IMR-90 (cell line): Measurements from ENCODE around the gene SBF2. TPM values are rescaled to one million over a fixed set of nuclear protein-coding genes. Genes with fewer than 3 reads are reported as not detected.

Source experiments
- ATAC-seq: fragments of 200-7000 bp; cut with Tn5 transposase; 2 replicates; pipeline ENCODE4 v1.9.1; 2020; ENCODE audit warnings: low read depth, mild to moderate bottlenecking, moderate library complexity
- BruUV-seq: library from RNA; stranded (reverse); fragments of 400-500 nt; replicated peaks from 2 replicates; lab custom pipeline; 2021; lab: Mats Ljungman, UMichigan
- CTCF ChIA-PET: fragments of 300-600 bp; formaldehyde crosslinking; extraction: SDS; loops from one replicate; lab custom pipeline; 2021; ENCODE audit warnings: antibody characterized with exemption; lab: Yijun Ruan, JAX
- POLR2A ChIA-PET: fragments of 300-600 bp; sonication (Branson Sonifier 250); formaldehyde crosslinking; loops from one replicate; lab custom pipeline; 2022; ENCODE audit warnings: antibody characterized with exemption; ENCODE audit not compliant: unreplicated experiment; lab: Charles Lee
- DNase-seq: peaks from one replicate; pipeline ENCODE4 v3.0.0; 2013
- H2AFZ ChIP-seq: replicated peaks from 2 replicates; pipeline ENCODE3; 2013; ENCODE audit warnings: low read length, mild to moderate bottlenecking; ENCODE audit not compliant: poor library complexity
- H2AK5ac ChIP-seq: 2 replicates; pipeline ENCODE4 v1.6.1; 2013; ENCODE audit warnings: low read depth, low read length, inconsistent platforms
- H2AK9ac ChIP-seq: replicated peaks from 2 replicates; pipeline ENCODE3; 2013; ENCODE audit warnings: mild to moderate bottlenecking, low read depth, low read length, moderate library complexity; ENCODE audit not compliant: poor library complexity
- H2BK120ac ChIP-seq: 2 replicates; pipeline ENCODE4 v1.6.1; 2013; ENCODE audit warnings: low read depth, low read length, inconsistent platforms
- H2BK15ac ChIP-seq: 3 replicates; pipeline ENCODE4 v1.6.1; 2013; ENCODE audit warnings: low read depth, low read length, inconsistent platforms
- H2BK20ac ChIP-seq: 2 replicates; pipeline ENCODE4 v1.6.1; 2013; ENCODE audit warnings: low read depth, mild to moderate bottlenecking, inconsistent platforms, low read length, moderate library complexity
- H2BK5ac ChIP-seq: 2 replicates; pipeline ENCODE4 v1.6.1; 2013; ENCODE audit warnings: mild to moderate bottlenecking, low read depth, low read length, inconsistent platforms; ENCODE audit not compliant: poor library complexity, severe bottlenecking
- H3K14ac ChIP-seq: replicated peaks from 2 replicates; pipeline ENCODE4 v1.6.1; 2013; ENCODE audit warnings: low read depth, low read length, inconsistent platforms
- H3K18ac ChIP-seq: 2 replicates; pipeline ENCODE4 v1.6.1; 2013; ENCODE audit warnings: low read depth, low read length, control low read depth
- H3K23ac ChIP-seq: 2 replicates; pipeline ENCODE4 v1.6.1; 2013; ENCODE audit warnings: low read depth, low read length, inconsistent platforms
- H3K27ac ChIP-seq: 2 replicates; pipeline ENCODE4 v1.5.1; 2013; ENCODE audit warnings: mild to moderate bottlenecking, control low read depth, low read length; ENCODE audit not compliant: insufficient read depth
- H3K27me3 ChIP-seq: 2 replicates; pipeline ENCODE4 v1.6.1; 2013; ENCODE audit warnings: low read length; ENCODE audit not compliant: control insufficient read depth, insufficient read depth
- H3K36me3 ChIP-seq: 2 replicates; pipeline ENCODE4 v1.6.1; 2013; ENCODE audit warnings: low read length, mixed read lengths; ENCODE audit not compliant: control insufficient read depth, insufficient read depth
- H3K4ac ChIP-seq: 2 replicates; pipeline ENCODE4 v1.6.1; 2013; ENCODE audit warnings: low read depth, low read length, inconsistent platforms
- H3K4me1 ChIP-seq: 2 replicates; pipeline ENCODE4 v1.6.1; 2013; ENCODE audit warnings: low read length, mixed read lengths; ENCODE audit not compliant: control insufficient read depth, insufficient read depth
- H3K4me2 ChIP-seq: 2 replicates; pipeline ENCODE4 v1.6.1; 2013; ENCODE audit warnings: low read depth, mild to moderate bottlenecking, control low read depth, low read length, moderate library complexity
- H3K4me3 ChIP-seq: 2 replicates; pipeline ENCODE4 v1.5.1; 2013; ENCODE audit warnings: low read depth, mild to moderate bottlenecking, control low read depth, low read length, moderate library complexity; ENCODE audit not compliant: insufficient read depth
- H3K56ac ChIP-seq: 2 replicates; pipeline ENCODE4 v1.6.1; 2013; ENCODE audit warnings: low read length, inconsistent platforms; ENCODE audit not compliant: insufficient read depth; ENCODE audit errors: extremely low read depth
- H3K79me1 ChIP-seq, 2 experiments: 2 replicates each; pipeline ENCODE4 v1.6.1; 2013; ENCODE audit warnings: low read length in 2 of 2, inconsistent platforms in 1 of 2, low read depth in 1 of 2
- H3K9ac ChIP-seq: 2 replicates; pipeline ENCODE4 v1.6.1; 2013; ENCODE audit warnings: low read depth, low read length, control low read depth
- H3K9me1 ChIP-seq: 2 replicates; pipeline ENCODE4 v1.6.1; 2013; ENCODE audit warnings: low read length, inconsistent platforms; ENCODE audit not compliant: insufficient read depth
- H3K9me3 ChIP-seq: 2 replicates; pipeline ENCODE4 v1.6.1; 2013; ENCODE audit warnings: low read length; ENCODE audit not compliant: control insufficient read depth, insufficient read depth
- H4K20me1 ChIP-seq: 2 replicates; pipeline ENCODE4 v1.6.1; 2013; ENCODE audit warnings: low read length, inconsistent platforms; ENCODE audit not compliant: insufficient read depth
- H4K5ac ChIP-seq: 2 replicates; pipeline ENCODE4 v1.6.1; 2013; ENCODE audit warnings: mild to moderate bottlenecking, low read depth, low read length, control low read depth
- H4K8ac ChIP-seq, 2 experiments: 2 replicates each; pipeline ENCODE4 v1.6.1; 2013; ENCODE audit warnings: low read depth in 2 of 2, low read length in 2 of 2, control low read depth in 1 of 2, inconsistent platforms in 1 of 2
- H4K91ac ChIP-seq: 2 replicates; pipeline ENCODE4 v1.6.1; 2013; ENCODE audit warnings: low read depth, low read length, inconsistent platforms; ENCODE audit not compliant: insufficient read depth
- BHLHE40 ChIP-seq: fragments of 150-350 bp; IDR thresholded peaks from 2 replicates; pipeline ENCODE4 v1.6.1; 2016; ENCODE audit warnings: mild to moderate bottlenecking, low read depth, low read length
- CHD1 ChIP-seq: IDR thresholded peaks from 2 replicates; pipeline ENCODE4 v1.6.1; 2012; ENCODE audit warnings: low read depth, low read length, improper control_type of control experiment
- FOS ChIP-seq: fragments of 150-350 bp; IDR thresholded peaks from 2 replicates; pipeline ENCODE4 v1.6.1; 2016; ENCODE audit warnings: low read depth, low read length
- MAFK ChIP-seq: IDR thresholded peaks from 2 replicates; pipeline ENCODE4 v1.6.1; 2012; ENCODE audit warnings: low read depth, low read length, improper control_type of control experiment
- MAZ ChIP-seq: IDR thresholded peaks from 2 replicates; pipeline ENCODE4 v1.6.1; 2012; ENCODE audit warnings: low read depth, mild to moderate bottlenecking, low read length, improper control_type of control experiment, moderate library complexity, borderline replicate concordance
- MXI1 ChIP-seq: IDR thresholded peaks from 2 replicates; pipeline ENCODE4 v1.6.1; 2012; ENCODE audit warnings: low read depth, mild to moderate bottlenecking, low read length, moderate library complexity, borderline replicate concordance
- RFX5 ChIP-seq: IDR thresholded peaks from 2 replicates; pipeline ENCODE4 v1.8.0; 2012; ENCODE audit warnings: low read depth, mild to moderate bottlenecking, low read length, moderate library complexity
- WGBS, 2 experiments: methylation state at CpG; one replicate each; pipeline versions ENCODE4 v1.1.5 to v1.1.7; 2013; ENCODE audit warnings: missing lambda C conversion rate in 2 of 2; ENCODE audit not compliant: insufficient read length in 1 of 2; ENCODE audit errors: extremely low coverage in 2 of 2; 5-methylcytosine and 5-hydroxymethylcytosine counted together
- dilution Hi-C: fragments of 300-500 bp; cut with HindIII; formaldehyde crosslinking; loops from one replicate; pipeline ENCODE4 v1.14.3; 2018; ENCODE audit warnings: low sequenced_read_pairs; ENCODE audit not compliant: unreplicated experiment
- in situ Hi-C: fragments of 300-500 bp; cut with MboI; formaldehyde crosslinking; loops from 3 replicates; pipeline ENCODE4 v1.14.3; 2019; ENCODE audit warnings: low sequenced_read_pairs, inconsistent platforms, mixed read lengths
- intact Hi-C: fragments of 100-400 bp; cut with micrococcal nuclease; formaldehyde crosslinking; loops from 2 replicates; pipeline ENCODE4 v1.10.0; 2022
- polyA plus RNA-seq, 3 experiments: library from polyadenylated mRNA; depleted of rRNA; stranded (reverse); fragments of >200 nt; gene quantifications; 2 replicates each; pipeline ENCODE4 v1.2.3, GENCODE V29; 2012; ENCODE audit warnings: low replicate concordance in 1 of 3
- total RNA-seq: library from RNA; depleted of rRNA; stranded (reverse); fragments of >200 nt; gene quantifications from 2 replicates; pipeline ENCODE4 v1.2.3, GENCODE V29; 2012
- TF ChIP-seq, protein P1 (sequence below): conservative IDR thresholded peaks from 2 replicates; pipeline ENCODE4 v1.5.1; 2012; ENCODE audit warnings: mild to moderate bottlenecking, low read depth, low read length, improper control_type of control experiment

The SBF2 gene
- total and polyA plus RNA-seq, 2 of the 4 experiments (the other 2 are of a cell fraction): 23.8 to 51.8 TPM

DNA sequence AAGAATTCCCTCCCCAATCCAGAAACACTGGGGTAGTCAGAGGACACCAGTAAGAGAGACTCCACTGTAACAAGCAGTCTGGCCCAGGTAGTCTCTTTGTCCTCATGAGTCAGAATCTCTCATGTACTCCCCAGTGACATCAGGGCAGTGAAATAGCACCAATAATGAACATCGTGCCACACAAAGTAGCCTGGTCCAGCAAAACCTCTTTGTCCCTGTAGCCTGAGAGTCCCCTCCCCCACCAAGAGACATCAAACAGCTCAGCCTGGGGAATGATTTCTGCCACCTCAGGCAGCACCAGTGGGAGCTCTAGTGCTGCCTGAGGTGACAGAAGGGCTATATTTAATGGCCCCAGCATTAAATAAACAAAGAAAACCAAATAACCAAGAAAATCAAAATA lies 88.1 kb downstream of the SBF2 start:
- CTCF ChIA-PET: no interaction called here
- no CpG with 5 or more reads among the region's 1 CpG for WGBS, 2 experiments
- H3K18ac ChIP-seq: no peak overlapping the region
- peaks cover 25 to 60% of the 10 kb centered on the region in 2 experiments for H3K79me1 ChIP-seq
- 0 out of 2 replicates have a peak, but pooled peaks cover 7% of the 10 kb centered on the region for H3K9me1 ChIP-seq
- POLR2A ChIA-PET: no interaction called here
- dilution Hi-C loops (no loop called here), in situ Hi-C loops (loop anchor here (5.0 to 25.0 kb wide), 2 partner anchors 96 to 531 kb away; no protein-coding TSS in a partner anchor), intact Hi-C loops (loop anchor here (10.0 kb wide), 1 partner anchor 451 kb away; no protein-coding TSS in a partner anchor)
- no peak overlapping the region for H3K27ac ChIP-seq
- no TSS peak for BruUV-seq
- H4K20me1 ChIP-seq: peaks cover 11% of the 10 kb centered on the region; the same call in 1 of the 2 replicates
- H3K36me3 ChIP-seq: no peaks in the 10 kb centered on the region
- no peak for TF ChIP-seq RFX5
- TF ChIP-seq, protein P1, sequence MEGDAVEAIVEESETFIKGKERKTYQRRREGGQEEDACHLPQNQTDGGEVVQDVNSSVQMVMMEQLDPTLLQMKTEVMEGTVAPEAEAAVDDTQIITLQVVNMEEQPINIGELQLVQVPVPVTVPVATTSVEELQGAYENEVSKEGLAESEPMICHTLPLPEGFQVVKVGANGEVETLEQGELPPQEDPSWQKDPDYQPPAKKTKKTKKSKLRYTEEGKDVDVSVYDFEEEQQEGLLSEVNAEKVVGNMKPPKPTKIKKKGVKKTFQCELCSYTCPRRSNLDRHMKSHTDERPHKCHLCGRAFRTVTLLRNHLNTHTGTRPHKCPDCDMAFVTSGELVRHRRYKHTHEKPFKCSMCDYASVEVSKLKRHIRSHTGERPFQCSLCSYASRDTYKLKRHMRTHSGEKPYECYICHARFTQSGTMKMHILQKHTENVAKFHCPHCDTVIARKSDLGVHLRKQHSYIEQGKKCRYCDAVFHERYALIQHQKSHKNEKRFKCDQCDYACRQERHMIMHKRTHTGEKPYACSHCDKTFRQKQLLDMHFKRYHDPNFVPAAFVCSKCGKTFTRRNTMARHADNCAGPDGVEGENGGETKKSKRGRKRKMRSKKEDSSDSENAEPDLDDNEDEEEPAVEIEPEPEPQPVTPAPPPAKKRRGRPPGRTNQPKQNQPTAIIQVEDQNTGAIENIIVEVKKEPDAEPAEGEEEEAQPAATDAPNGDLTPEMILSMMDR: no peak
- no peak for TF ChIP-seq BHLHE40
- TF ChIP-seq MAFK: no peak
- no peak for TF ChIP-seq MAZ
- TF ChIP-seq FOS: no peak
- no peak for TF ChIP-seq MXI1
- TF ChIP-seq CHD1: no peak
- no peaks in the 10 kb centered on the region for H3K27me3 ChIP-seq
- no peak overlapping the region for H2AFZ ChIP-seq
- peak overlapping the region; percentile 6; the same call in 1 of the 2 replicates for H2AK5ac ChIP-seq
- no peak overlapping the region for H2BK5ac ChIP-seq
- peak overlapping the region; percentile 78; the same call in 1 of the 2 replicates for H3K23ac ChIP-seq
- ATAC-seq (no peak), DNase-seq (no peak)
- H3K4me1 ChIP-seq: peaks cover 7% of the 10 kb centered on the region
- H3K14ac ChIP-seq: peak overlapping the region; percentile 74; the same call in 1 of the 2 replicates
- H4K5ac ChIP-seq: no peak overlapping the region
- no peak overlapping the region for H2BK20ac ChIP-seq
- H3K9me3 ChIP-seq: peaks cover 2% of the 10 kb centered on the region; the same call in 1 of the 2 replicates
- H2BK120ac ChIP-seq: no peak overlapping the region
- 0 out of 2 replicates have a peak overlapping the region, but pooled peaks have one; percentile 25 for H3K4ac ChIP-seq
- H3K4me2 ChIP-seq: no peak overlapping the region
- no peak overlapping the region for H3K9ac ChIP-seq
- H3K56ac ChIP-seq: no peak overlapping the region
- H2AK9ac ChIP-seq: no peak overlapping the region
- H4K8ac ChIP-seq: peak overlapping the region in 1 of 2 experiments; percentile 51; a peak in 1 of 4 replicates
- peak overlapping the region; percentile 2; the same call in 1 of the 2 replicates for H4K91ac ChIP-seq
- H2BK15ac ChIP-seq: no peak overlapping the region; the same call in 2 of the 3 replicates
- H3K4me3 ChIP-seq: no peak overlapping the region
